ENCODE measurements around the gene ARL4A.

DNA sequence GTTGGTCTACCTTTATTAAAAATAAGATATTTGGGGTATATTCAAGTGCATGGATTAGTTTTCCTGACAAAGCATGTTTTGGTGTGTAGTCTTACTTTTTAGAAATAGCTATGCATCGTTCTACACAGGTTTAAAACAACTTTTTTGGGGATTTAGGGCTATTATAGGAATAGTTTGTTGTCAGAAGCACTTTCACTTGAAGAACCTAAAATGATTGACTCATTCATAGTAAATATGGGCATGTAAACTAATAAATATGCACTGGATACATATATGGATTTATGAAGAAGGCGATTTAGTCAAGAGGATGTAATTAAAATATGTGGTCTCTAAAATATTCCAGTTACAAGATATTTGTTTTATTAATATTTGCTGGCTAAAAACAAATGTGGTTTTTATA, 2.0 kb downstream of the ARL4A start:
- TF ChIP-seq, protein P1, sequence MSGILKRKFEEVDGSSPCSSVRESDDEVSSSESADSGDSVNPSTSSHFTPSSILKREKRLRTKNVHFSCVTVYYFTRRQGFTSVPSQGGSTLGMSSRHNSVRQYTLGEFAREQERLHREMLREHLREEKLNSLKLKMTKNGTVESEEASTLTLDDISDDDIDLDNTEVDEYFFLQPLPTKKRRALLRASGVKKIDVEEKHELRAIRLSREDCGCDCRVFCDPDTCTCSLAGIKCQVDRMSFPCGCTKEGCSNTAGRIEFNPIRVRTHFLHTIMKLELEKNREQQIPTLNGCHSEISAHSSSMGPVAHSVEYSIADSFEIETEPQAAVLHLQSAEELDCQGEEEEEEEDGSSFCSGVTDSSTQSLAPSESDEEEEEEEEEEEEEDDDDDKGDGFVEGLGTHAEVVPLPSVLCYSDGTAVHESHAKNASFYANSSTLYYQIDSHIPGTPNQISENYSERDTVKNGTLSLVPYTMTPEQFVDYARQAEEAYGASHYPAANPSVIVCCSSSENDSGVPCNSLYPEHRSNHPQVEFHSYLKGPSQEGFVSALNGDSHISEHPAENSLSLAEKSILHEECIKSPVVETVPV (CRISPR knock-in tag; IDR thresholded peaks at IDR 0.05) = no peak
- TF ChIP-seq ISL1 (CRISPR knock-in tag; IDR thresholded peaks at IDR 0.05) (no peak), ZNF565 (CRISPR knock-in tag; conservative IDR thresholded peaks at IDR 0.05; ENCODE audit: low read depth) (no peak), ZFP3 (CRISPR knock-in tag; IDR thresholded peaks at IDR 0.05) (no peak), ZNF70 (CRISPR knock-in tag; IDR thresholded peaks at IDR 0.05) (no peak), RARB (CRISPR knock-in tag; IDR thresholded peaks at IDR 0.05) (no peak), OSR1 (CRISPR knock-in tag; IDR thresholded peaks at IDR 0.05) (no peak), BACH2 (CRISPR knock-in tag; IDR thresholded peaks at IDR 0.05; ENCODE audit: borderline replicate concordance) (no peak), ARNTL (CRISPR knock-in tag; IDR thresholded peaks at IDR 0.05; ENCODE audit: borderline replicate concordance, low read depth) (no peak)
- TF ChIP-seq, protein P2, sequence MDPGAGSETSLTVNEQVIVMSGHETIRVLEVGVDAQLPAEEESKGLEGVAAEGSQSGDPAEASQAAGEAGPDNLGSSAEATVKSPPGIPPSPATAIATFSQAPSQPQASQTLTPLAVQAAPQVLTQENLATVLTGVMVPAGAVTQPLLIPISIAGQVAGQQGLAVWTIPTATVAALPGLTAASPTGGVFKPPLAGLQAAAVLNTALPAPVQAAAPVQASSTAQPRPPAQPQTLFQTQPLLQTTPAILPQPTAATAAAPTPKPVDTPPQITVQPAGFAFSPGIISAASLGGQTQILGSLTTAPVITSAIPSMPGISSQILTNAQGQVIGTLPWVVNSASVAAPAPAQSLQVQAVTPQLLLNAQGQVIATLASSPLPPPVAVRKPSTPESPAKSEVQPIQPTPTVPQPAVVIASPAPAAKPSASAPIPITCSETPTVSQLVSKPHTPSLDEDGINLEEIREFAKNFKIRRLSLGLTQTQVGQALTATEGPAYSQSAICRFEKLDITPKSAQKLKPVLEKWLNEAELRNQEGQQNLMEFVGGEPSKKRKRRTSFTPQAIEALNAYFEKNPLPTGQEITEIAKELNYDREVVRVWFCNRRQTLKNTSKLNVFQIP (CRISPR knock-in tag; IDR thresholded peaks at IDR 0.05; ENCODE audit: borderline replicate concordance, low read depth) = no peak
- TF ChIP-seq, protein P3, sequence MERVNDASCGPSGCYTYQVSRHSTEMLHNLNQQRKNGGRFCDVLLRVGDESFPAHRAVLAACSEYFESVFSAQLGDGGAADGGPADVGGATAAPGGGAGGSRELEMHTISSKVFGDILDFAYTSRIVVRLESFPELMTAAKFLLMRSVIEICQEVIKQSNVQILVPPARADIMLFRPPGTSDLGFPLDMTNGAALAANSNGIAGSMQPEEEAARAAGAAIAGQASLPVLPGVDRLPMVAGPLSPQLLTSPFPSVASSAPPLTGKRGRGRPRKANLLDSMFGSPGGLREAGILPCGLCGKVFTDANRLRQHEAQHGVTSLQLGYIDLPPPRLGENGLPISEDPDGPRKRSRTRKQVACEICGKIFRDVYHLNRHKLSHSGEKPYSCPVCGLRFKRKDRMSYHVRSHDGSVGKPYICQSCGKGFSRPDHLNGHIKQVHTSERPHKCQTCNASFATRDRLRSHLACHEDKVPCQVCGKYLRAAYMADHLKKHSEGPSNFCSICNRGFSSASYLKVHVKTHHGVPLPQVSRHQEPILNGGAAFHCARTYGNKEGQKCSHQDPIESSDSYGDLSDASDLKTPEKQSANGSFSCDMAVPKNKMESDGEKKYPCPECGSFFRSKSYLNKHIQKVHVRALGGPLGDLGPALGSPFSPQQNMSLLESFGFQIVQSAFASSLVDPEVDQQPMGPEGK (CRISPR knock-in tag; IDR thresholded peaks at IDR 0.05; ENCODE audit: borderline replicate concordance) = no peak
- TF ChIP-seq, protein P4, sequence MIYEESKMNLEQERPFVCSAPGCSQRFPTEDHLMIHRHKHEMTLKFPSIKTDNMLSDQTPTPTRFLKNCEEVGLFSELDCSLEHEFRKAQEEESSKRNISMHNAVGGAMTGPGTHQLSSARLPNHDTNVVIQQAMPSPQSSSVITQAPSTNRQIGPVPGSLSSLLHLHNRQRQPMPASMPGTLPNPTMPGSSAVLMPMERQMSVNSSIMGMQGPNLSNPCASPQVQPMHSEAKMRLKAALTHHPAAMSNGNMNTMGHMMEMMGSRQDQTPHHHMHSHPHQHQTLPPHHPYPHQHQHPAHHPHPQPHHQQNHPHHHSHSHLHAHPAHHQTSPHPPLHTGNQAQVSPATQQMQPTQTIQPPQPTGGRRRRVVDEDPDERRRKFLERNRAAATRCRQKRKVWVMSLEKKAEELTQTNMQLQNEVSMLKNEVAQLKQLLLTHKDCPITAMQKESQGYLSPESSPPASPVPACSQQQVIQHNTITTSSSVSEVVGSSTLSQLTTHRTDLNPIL (CRISPR knock-in tag; IDR thresholded peaks at IDR 0.05; ENCODE audit: low read depth) = no peak

All from SK-N-SH treated with all-trans-retinoic acid at 6 μM for 48 hours (cell line).